ENCODE results near the gene HMGXB3. TPM values are rescaled to one million over a fixed set of nuclear protein-coding genes. Genes with fewer than 3 reads are reported as not detected.
A peak's percentile ranks its signal among the peaks of the same experiment; 100 is the strongest.

Gene HMGXB3
- total and polyA plus RNA-seq, 2 of the 13 experiments (the other 11 are each of a cell fraction or from before 2014, with no cell fraction given) = 18.8 to 23.8 TPM

GRCh38 chr5:150026682-150027172, 26.2 kb downstream of the HMGXB3 start (continued):
- no peak for TF ChIP-seq FOXP4 (CRISPR knock-in tag; IDR thresholded peaks at IDR 0.05)
- TF ChIP-seq ZNF407 (CRISPR knock-in tag; IDR thresholded peaks at IDR 0.05; ENCODE audit: not compliant biosample characterization) = peak; percentile 30
- peak; percentile 51; the same call in 1 of the 2 replicates for TF ChIP-seq ZNF598 (CRISPR knock-in tag; IDR thresholded peaks at IDR 0.05; ENCODE audit: borderline replicate concordance)
- TF ChIP-seq ZNF510 (CRISPR knock-in tag; IDR thresholded peaks at IDR 0.05; ENCODE audit: low read depth) = no peak
- no peak for TF ChIP-seq SMARCE1 (IDR thresholded peaks at IDR 0.05; ENCODE audit: borderline replicate concordance)
- no peak for TF ChIP-seq HNF4G (IDR thresholded peaks at IDR 0.05; ENCODE audit: borderline replicate concordance, low read depth, low read length)
- TF ChIP-seq HNF4G (CRISPR knock-in tag; IDR thresholded peaks at IDR 0.05; ENCODE audit: borderline replicate concordance, low read depth) = no peak
- 0 out of 2 replicates have a peak, but pooled peaks have one; percentile 3 for TF ChIP-seq ZSCAN31 (CRISPR knock-in tag; IDR thresholded peaks at IDR 0.05; ENCODE audit: low read depth)
- TF ChIP-seq SMYD3 (CRISPR knock-in tag; IDR thresholded peaks at IDR 0.05) = no peak
- peak; percentile 13 for TF ChIP-seq ZNF883 (CRISPR knock-in tag; IDR thresholded peaks at IDR 0.05; ENCODE audit: not compliant biosample characterization)
- TF ChIP-seq DNMT1 (CRISPR knock-in tag; IDR thresholded peaks at IDR 0.05) = no peak
- TF ChIP-seq ZNF792 (CRISPR knock-in tag; IDR thresholded peaks at IDR 0.05) = no peak
- no peak for TF ChIP-seq SNAPC4 (CRISPR knock-in tag; IDR thresholded peaks at IDR 0.05)
- TF ChIP-seq CCDC6 (CRISPR knock-in tag; IDR thresholded peaks at IDR 0.05) = no peak
- TF ChIP-seq GABPA (IDR thresholded peaks at IDR 0.05; ENCODE audit: low read depth, low read length) = no peak
- TF ChIP-seq GABPA (CRISPR knock-in tag; IDR thresholded peaks at IDR 0.05; ENCODE audit: low read depth) = no peak
